Measurements from ENCODE around the gene KCNH5. TPM values are rescaled to one million over a fixed set of nuclear protein-coding genes. Genes with fewer than 3 reads are reported as not detected.

KCNH5 gene
- total and polyA plus RNA-seq, 9 of the 15 experiments (the other 6 are each of a cell fraction or from before 2014, with no cell fraction given): 1.1 to 2.4 (median 1.4) TPM

- no peak for FAIRE-seq
- no peak overlapping the region for H2AFZ ChIP-seq (ENCODE audit: low read depth, low read length)
- ChIA-PET CTCF (ENCODE audit: low intra/inter-chr PET ratio) (no interaction called here), POLR2A (no interaction called here)
- ATAC-seq: no peak
- H3K79me2 ChIP-seq (ENCODE audit: control insufficient read depth, insufficient read depth, low read length): no peaks in the 10 kb centered on the region
- no peak overlapping the region for H3K4me2 ChIP-seq (ENCODE audit: insufficient read depth, low read length)
- no peak overlapping the region for H3K9ac ChIP-seq (ENCODE audit: insufficient read depth in 1 of 2, low read depth in 2 of 2, low read length in 2 of 2)
- H3K27ac ChIP-seq (ENCODE audit: extremely low read depth, low read depth, low read length): no peak overlapping the region
- no peak for TF ChIP-seq NCOR1 (IDR thresholded peaks at IDR 0.05)
- TF ChIP-seq RBM15 (IDR thresholded peaks at IDR 0.05; ENCODE audit: insufficient read depth, low read length): no peak
- TF ChIP-seq XRCC5 (IDR thresholded peaks at IDR 0.05; ENCODE audit: low read depth, low read length): no peak
- TF ChIP-seq PTRF (tag; IDR thresholded peaks at IDR 0.05): no peak
- no peak for TF ChIP-seq NRF1 (conservative IDR thresholded peaks at IDR 0.05 in 1 of 2, IDR thresholded peaks at IDR 0.05 in 1 of 2)
- no peak for TF ChIP-seq STAG1 (CRISPR knock-in tag; IDR thresholded peaks at IDR 0.05; ENCODE audit: borderline replicate concordance)
- TF ChIP-seq HDAC1 (IDR thresholded peaks at IDR 0.05): no peak
- no peak for TF ChIP-seq CREB3 (tag; conservative IDR thresholded peaks at IDR 0.05; ENCODE audit: low read depth)
- no peak for TF ChIP-seq ZFP30 (CRISPR knock-in tag; IDR thresholded peaks at IDR 0.05; ENCODE audit: borderline replicate concordance)
- no peak for TF ChIP-seq ZNF76 (CRISPR knock-in tag; IDR thresholded peaks at IDR 0.05; ENCODE audit: borderline replicate concordance)
- TF ChIP-seq TCF7L2 (IDR thresholded peaks at IDR 0.05; ENCODE audit: low read depth, low read length): no peak
- no peak for TF ChIP-seq SMARCA4 (IDR thresholded peaks at IDR 0.05)
- no peak for TF ChIP-seq ZFX (CRISPR knock-in tag; IDR thresholded peaks at IDR 0.05)
- no peak for TF ChIP-seq GTF2F1 (IDR thresholded peaks at IDR 0.05; ENCODE audit: low read depth, low read length)
- no peak for TF ChIP-seq ZNF561 (CRISPR knock-in tag; conservative IDR thresholded peaks at IDR 0.05)
- no peak for TF ChIP-seq ZNF347 (CRISPR knock-in tag; IDR thresholded peaks at IDR 0.05; ENCODE audit: low read depth)
- TF ChIP-seq KDM1A (IDR thresholded peaks at IDR 0.05): no peak
- no peak for TF ChIP-seq KHSRP (IDR thresholded peaks at IDR 0.05)
- no peaks in the 10 kb centered on the region for H3K9me3 ChIP-seq (replicated peaks; ENCODE audit: control insufficient read depth, insufficient read depth, low read depth, low read length)
- 5% methylated on average over 2 of the region's 2 CpGs for WGBS (ENCODE audit: insufficient coverage, low coverage, missing lambda C conversion rate)
- DNase-seq (ENCODE audit: extremely low read depth in 1 of 4, low spot score in 3 of 4): no peak
- no peaks in the 10 kb centered on the region for H3K36me3 ChIP-seq (ENCODE audit: control insufficient read depth, insufficient read depth, low read length)
- no peaks in the 10 kb centered on the region for H4K20me1 ChIP-seq (replicated peaks; ENCODE audit: control insufficient read depth, insufficient read depth, low read length)
- no peak overlapping the region for H3K4me3 ChIP-seq
- intact Hi-C loops (cut with micrococcal nuclease) (no loop called here), in situ Hi-C loops (cut with MboI) (no loop called here)
- no peaks in the 10 kb centered on the region for H3K27me3 ChIP-seq (ENCODE audit: control insufficient read depth in 2 of 2, insufficient read depth in 2 of 2, low read length in 2 of 2)
- no peaks in the 10 kb centered on the region for H3K9me1 ChIP-seq (ENCODE audit: control insufficient read depth, insufficient read depth, low read length)
- H3K4me1 ChIP-seq (replicated peaks in 1 of 2; ENCODE audit: control insufficient read depth in 2 of 2, insufficient read depth in 2 of 2, low read length in 2 of 2): no peaks in the 10 kb centered on the region
- no TSS peak for BruUV-seq (replicated peaks)
Observed at GRCh38 chr14:62692490-62693106, 352.7 kb downstream of the KCNH5 start.
